Body of pancreas (tissue), 4 donors: ENCODE measurements around the gene PPP2R5C. TPM values are rescaled to one million over a fixed set of nuclear protein-coding genes. Genes with fewer than 3 reads are reported as not detected.

Source experiments
- ATAC-seq: fragments of 150-250 bp; one replicate; pipeline ENCODE4 v1.9.1; 2016
- DNase-seq, 4 donors: peaks; one replicate each; pipeline ENCODE4 v3.0.0-alpha.2; 2019
- H3K27ac ChIP-seq, 4 donors: fragments of 200-600 bp; sonication (generic); 1 replicate in 3 of 4; 2 replicates in 1 of 4; pipeline versions ENCODE4 v1.5.1 to v1.6.1; 2016 to 2019; ENCODE audit warnings: mild to moderate bottlenecking in 1 of 4, mixed read lengths in 1 of 4, moderate library complexity in 1 of 4
- H3K27me3 ChIP-seq, 2 donors: fragments of 200-600 bp; sonication (generic); one replicate each; pipeline ENCODE4 v1.6.0; 2016; ENCODE audit warnings: mild to moderate bottlenecking in 1 of 2
- H3K36me3 ChIP-seq, 2 donors: fragments of 200-600 bp; sonication (generic); replicated peaks in 1 of 2; 2 replicates each; pipeline ENCODE4 v1.5.1; 2016; ENCODE audit warnings: low read depth in 2 of 2; ENCODE audit not compliant: insufficient read depth in 1 of 2
- H3K4me1 ChIP-seq: fragments of 200-600 bp; sonication (generic); one replicate; pipeline ENCODE4 v1.6.0; 2016
- H3K4me3 ChIP-seq, 2 donors: fragments of 200-600 bp; sonication (generic); 1 replicate in 1 of 2; 2 replicates in 1 of 2; pipeline ENCODE4 v1.5.1; 2016 to 2019
- H3K9me3 ChIP-seq, 3 donors: fragments of 200-600 bp; sonication (generic); 1 replicate in 2 of 3; 2 replicates in 1 of 3; pipeline ENCODE4 v1.5.1; 2016
- POLR2A ChIP-seq, 3 donors: fragments of 450-650 bp; IDR thresholded peaks; one replicate each; pipeline ENCODE4 v1.6.1; 2016; ENCODE audit warnings: antibody characterized with exemption in 3 of 3, mild to moderate bottlenecking in 2 of 3
- WGBS, 2 donors: methylation state at CpG; one replicate each; pipeline ENCODE4 v1.1.5; 2017; 5-methylcytosine and 5-hydroxymethylcytosine counted together
- intact Hi-C: fragments of 100-400 bp; cut with DNase I; formaldehyde crosslinking; loops from one replicate; pipeline ENCODE4 v1.15.1; 2023
- total RNA-seq, 2 donors: library from RNA; depleted of rRNA; stranded (reverse); fragments of >200 nt; gene quantifications; one replicate each; pipeline ENCODE4 v1.1.0, GENCODE V29; 2016
- TF ChIP-seq, protein P1 (sequence below), 7 experiments: fragments of 450-650 bp in 4 of 7; fragments of 200-600 bp in 3 of 7; sonication (generic) in 3 of 7; IDR thresholded peaks; one replicate each; pipeline ENCODE4 v1.5.1; 2016 to 2019; ENCODE audit warnings: antibody characterized with exemption in 7 of 7

Gene PPP2R5C
- total RNA-seq, 2 donors from 2014 or later = 59.0 to 77.6 TPM

- peaks cover 52% of the 10 kb centered on the region for H3K4me1 ChIP-seq
- WGBS, 2 donors = 35 to 41% methylated on average over 3 of the region's 3 CpGs
- DNase-seq (no peak), ATAC-seq (peak; percentile 69)
- no peak overlapping the region for H3K4me3 ChIP-seq
- no peaks in the 10 kb centered on the region for H3K27me3 ChIP-seq
- no peak for TF ChIP-seq POLR2A (IDR thresholded peaks at IDR 0.05)
- TF ChIP-seq, protein P1, sequence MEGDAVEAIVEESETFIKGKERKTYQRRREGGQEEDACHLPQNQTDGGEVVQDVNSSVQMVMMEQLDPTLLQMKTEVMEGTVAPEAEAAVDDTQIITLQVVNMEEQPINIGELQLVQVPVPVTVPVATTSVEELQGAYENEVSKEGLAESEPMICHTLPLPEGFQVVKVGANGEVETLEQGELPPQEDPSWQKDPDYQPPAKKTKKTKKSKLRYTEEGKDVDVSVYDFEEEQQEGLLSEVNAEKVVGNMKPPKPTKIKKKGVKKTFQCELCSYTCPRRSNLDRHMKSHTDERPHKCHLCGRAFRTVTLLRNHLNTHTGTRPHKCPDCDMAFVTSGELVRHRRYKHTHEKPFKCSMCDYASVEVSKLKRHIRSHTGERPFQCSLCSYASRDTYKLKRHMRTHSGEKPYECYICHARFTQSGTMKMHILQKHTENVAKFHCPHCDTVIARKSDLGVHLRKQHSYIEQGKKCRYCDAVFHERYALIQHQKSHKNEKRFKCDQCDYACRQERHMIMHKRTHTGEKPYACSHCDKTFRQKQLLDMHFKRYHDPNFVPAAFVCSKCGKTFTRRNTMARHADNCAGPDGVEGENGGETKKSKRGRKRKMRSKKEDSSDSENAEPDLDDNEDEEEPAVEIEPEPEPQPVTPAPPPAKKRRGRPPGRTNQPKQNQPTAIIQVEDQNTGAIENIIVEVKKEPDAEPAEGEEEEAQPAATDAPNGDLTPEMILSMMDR (IDR thresholded peaks at IDR 0.05) = no peak
- peak overlapping the region in 3 of 4 donors; percentile 35 to 64 (median 55) for H3K27ac ChIP-seq
- H3K9me3 ChIP-seq = no peaks in the 10 kb centered on the region
- intact Hi-C loops = no loop called here
- H3K36me3 ChIP-seq = no peaks in the 10 kb centered on the region
Measured at GRCh38 chr14:101873076-101873825, 111.7 kb downstream of the PPP2R5C start.

DNA sequence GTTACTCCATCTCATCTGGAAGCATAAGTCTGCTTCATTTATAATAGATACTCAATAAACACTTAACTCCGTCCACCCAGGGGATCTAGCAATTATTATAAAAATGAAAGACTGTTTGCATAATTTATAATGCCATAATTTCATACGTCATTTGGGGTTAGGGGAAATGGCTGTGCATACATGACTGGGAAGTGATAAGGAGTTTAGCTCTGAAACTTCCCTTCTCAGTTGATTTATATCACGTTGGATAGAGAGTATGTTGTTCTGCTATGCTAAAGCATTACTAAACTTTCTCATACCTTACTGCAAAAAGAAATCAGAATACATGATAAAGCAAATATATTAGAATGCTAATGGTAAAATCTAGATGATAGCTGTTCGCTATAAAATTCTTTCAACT, 112.5 kb downstream of the PPP2R5C start:
- Histone ChIP-seq H3K9me3 (no peaks in the 10 kb centered on the region), H3K36me3 (no peaks in the 10 kb centered on the region), H3K4me3 (no peak overlapping the region), H3K27ac (peak overlapping the region in 2 of 4 donors; percentile 35 to 64), H3K4me1 (peaks cover 60% of the 10 kb centered on the region), H3K27me3 (no peaks in the 10 kb centered on the region)
- 57 to 60% methylated on average over 4 of the region's 4 CpGs for WGBS, 2 donors
- intact Hi-C loops = no loop called here
- ATAC-seq (no peak), DNase-seq (no peak)
- TF ChIP-seq POLR2A (IDR thresholded peaks at IDR 0.05) = no peak
- TF ChIP-seq, protein P1 (IDR thresholded peaks at IDR 0.05) = no peak

DNA sequence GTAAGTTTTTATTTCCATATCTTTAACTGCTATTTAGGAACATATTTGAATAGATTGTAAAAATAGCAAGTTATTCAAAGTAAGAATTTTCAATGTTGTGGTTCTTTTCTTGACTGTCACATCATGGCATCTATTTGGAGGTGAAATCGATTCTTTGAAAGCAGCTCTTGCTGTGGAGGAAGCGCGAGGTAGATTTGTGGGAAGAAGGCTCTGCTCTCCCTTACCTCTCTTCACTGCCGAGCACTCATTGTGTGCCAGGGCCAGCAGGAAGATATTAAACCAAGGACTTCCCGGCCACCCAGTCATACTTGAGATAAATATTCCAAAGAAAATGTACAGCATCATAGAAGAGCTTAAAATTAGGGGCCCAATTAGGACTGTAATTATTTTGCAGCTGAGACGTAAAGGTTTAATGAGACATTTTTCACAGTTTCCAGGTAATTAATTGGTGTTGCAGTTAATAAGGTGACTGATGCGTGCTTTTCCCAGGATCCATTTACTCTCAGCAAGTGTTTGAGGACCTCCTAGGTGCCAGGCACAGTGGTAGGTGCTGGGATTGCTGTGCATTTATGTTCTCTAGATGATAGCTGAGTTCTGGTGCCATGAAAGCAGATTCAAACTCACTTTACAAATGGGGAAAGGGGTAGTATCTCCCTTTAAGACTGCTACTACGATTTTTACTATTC, 113.7 kb downstream of the PPP2R5C start:
- ATAC-seq (no peak), DNase-seq (no peak)
- no peak overlapping the region for H3K4me3 ChIP-seq
- no peaks in the 10 kb centered on the region for H3K36me3 ChIP-seq
- no peaks in the 10 kb centered on the region for H3K27me3 ChIP-seq
- WGBS, 2 donors = 74 to 87% methylated on average over 8 of the region's 8 CpGs
- H3K4me1 ChIP-seq = peaks cover 65% of the 10 kb centered on the region
- TF ChIP-seq POLR2A (IDR thresholded peaks at IDR 0.05) = no peak
- TF ChIP-seq, protein P1 (IDR thresholded peaks at IDR 0.05) = no peak
- no peaks in the 10 kb centered on the region for H3K9me3 ChIP-seq
- no peak overlapping the region for H3K27ac ChIP-seq
- intact Hi-C loops = no loop called here

DNA sequence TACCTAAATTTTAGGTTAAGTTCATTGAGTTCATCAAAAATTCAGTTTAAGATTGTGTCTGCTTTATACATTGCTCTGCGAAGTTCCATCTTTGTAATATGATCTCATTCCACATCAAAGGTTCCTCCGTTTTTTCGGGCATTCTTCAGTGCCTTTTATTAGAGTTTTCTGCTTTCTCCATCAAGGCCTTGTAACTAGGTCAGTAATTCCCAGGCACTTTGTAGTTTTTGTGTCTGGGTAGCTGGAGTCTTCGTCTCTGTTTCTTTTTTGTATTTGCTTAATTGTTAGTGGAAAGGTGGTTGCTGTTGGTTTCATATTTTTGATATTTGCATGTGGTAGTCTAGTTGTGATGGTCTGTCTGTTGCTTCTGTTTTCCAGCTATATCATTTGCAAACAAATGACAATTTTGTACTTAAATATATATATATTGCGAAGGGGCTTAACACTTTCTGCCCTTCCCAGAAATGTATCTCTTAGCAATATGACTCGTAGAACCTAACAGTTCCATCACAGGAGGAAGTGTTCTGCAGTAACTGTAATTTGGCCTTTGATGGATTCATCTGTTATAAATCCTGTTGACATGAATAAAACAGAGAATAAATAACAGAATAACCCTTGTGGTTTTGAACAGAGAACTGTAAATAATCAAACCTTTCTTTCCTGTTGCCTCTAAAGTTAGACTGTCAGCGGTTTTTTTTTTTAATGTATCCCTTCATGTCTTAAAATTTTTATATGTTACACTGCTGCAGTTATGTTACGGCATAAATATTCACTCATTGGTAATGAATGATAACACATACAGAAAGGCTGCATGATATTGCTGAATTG, 114.4 kb downstream of the PPP2R5C start:
- peak overlapping the region in 1 of 4 donors; percentile 84 for H3K27ac ChIP-seq
- DNase-seq (no peak), ATAC-seq (no peak)

More for the DNA sequence above, 114.4 kb downstream of the PPP2R5C start:
- Histone ChIP-seq H3K4me1 (peaks cover 68% of the 10 kb centered on the region), H3K9me3 (no peaks in the 10 kb centered on the region), H3K27me3 (no peaks in the 10 kb centered on the region), H3K4me3 (no peak overlapping the region), H3K36me3 (no peaks in the 10 kb centered on the region)
- 54 to 76% methylated on average over 8 of the region's 8 CpGs for WGBS, 2 donors
- TF ChIP-seq, protein P1 (IDR thresholded peaks at IDR 0.05) = no peak
- no peak for TF ChIP-seq POLR2A (IDR thresholded peaks at IDR 0.05)
- intact Hi-C loops = no loop called here
